Measurements from ENCODE around the gene GSE1.

DNA sequence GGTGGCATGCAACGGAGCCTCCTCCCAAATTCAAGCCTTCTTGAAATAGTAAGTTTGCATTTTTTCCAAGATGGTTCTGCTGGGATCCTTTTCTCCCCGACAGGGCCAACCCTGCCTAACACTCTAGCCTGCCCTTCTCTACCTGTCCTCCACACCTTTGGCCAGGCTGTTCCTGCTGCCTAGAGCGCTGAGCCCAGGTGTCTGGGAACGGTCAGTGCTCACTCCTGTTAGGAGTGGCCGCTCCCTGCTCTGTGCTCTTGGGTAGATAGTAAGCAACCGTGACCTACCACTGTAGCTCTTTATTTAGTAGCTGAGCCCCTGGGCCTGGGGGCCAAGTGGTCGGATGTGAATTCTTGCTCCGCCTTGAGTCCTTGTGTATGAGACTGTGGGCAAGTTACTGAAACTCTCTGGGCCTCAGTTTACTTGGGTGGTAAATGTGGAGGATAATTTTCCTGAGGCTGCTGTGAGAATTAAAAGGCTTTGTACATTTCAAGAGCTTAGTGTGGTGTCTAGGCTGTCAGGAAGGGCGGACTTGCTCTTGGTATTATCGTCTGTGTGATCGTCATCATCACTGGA, 44.0 kb upstream of the GSE1 start:
- TF ChIP-seq, protein P1, sequence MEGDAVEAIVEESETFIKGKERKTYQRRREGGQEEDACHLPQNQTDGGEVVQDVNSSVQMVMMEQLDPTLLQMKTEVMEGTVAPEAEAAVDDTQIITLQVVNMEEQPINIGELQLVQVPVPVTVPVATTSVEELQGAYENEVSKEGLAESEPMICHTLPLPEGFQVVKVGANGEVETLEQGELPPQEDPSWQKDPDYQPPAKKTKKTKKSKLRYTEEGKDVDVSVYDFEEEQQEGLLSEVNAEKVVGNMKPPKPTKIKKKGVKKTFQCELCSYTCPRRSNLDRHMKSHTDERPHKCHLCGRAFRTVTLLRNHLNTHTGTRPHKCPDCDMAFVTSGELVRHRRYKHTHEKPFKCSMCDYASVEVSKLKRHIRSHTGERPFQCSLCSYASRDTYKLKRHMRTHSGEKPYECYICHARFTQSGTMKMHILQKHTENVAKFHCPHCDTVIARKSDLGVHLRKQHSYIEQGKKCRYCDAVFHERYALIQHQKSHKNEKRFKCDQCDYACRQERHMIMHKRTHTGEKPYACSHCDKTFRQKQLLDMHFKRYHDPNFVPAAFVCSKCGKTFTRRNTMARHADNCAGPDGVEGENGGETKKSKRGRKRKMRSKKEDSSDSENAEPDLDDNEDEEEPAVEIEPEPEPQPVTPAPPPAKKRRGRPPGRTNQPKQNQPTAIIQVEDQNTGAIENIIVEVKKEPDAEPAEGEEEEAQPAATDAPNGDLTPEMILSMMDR (IDR thresholded peaks at IDR 0.05) = no peak
- TF ChIP-seq SIN3A (IDR thresholded peaks at IDR 0.05; ENCODE audit: borderline replicate concordance, insufficient read depth, low read depth, low read length) (no peak), TCF7L2 (IDR thresholded peaks at IDR 0.05; ENCODE audit: low read depth, low read length) (no peak)
- TF ChIP-seq, protein P2, sequence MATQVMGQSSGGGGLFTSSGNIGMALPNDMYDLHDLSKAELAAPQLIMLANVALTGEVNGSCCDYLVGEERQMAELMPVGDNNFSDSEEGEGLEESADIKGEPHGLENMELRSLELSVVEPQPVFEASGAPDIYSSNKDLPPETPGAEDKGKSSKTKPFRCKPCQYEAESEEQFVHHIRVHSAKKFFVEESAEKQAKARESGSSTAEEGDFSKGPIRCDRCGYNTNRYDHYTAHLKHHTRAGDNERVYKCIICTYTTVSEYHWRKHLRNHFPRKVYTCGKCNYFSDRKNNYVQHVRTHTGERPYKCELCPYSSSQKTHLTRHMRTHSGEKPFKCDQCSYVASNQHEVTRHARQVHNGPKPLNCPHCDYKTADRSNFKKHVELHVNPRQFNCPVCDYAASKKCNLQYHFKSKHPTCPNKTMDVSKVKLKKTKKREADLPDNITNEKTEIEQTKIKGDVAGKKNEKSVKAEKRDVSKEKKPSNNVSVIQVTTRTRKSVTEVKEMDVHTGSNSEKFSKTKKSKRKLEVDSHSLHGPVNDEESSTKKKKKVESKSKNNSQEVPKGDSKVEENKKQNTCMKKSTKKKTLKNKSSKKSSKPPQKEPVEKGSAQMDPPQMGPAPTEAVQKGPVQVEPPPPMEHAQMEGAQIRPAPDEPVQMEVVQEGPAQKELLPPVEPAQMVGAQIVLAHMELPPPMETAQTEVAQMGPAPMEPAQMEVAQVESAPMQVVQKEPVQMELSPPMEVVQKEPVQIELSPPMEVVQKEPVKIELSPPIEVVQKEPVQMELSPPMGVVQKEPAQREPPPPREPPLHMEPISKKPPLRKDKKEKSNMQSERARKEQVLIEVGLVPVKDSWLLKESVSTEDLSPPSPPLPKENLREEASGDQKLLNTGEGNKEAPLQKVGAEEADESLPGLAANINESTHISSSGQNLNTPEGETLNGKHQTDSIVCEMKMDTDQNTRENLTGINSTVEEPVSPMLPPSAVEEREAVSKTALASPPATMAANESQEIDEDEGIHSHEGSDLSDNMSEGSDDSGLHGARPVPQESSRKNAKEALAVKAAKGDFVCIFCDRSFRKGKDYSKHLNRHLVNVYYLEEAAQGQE (IDR thresholded peaks at IDR 0.05; ENCODE audit: insufficient read depth in 1 of 2, low read depth in 2 of 2, low read length in 1 of 2) = no peak
